HG03039 (cell line): ENCODE measurements around the gene MTHFD1L.

Experiments
- ATAC-seq: cut with Tn5 transposase; IDR thresholded peaks from one replicate; pipeline ENCODE4 v1.9.1; 2021; ENCODE audit warnings: mild to moderate bottlenecking, moderate library complexity; ENCODE audit not compliant: unreplicated experiment

The MTHFD1L gene

GRCh38 chr6:150897400-150897943 is 32.0 kb downstream of the MTHFD1L start:
- peak; percentile 42 for ATAC-seq

GRCh38 chr6:150898399-150899170 is 33.1 kb downstream of the MTHFD1L start:
- no peak for ATAC-seq

- ATAC-seq, result no peak
Measured at GRCh38 chr6:150899231-150899630, 33.7 kb downstream of the MTHFD1L start.

GRCh38 chr6:150900049-150900448 is 34.5 kb downstream of the MTHFD1L start:
- ATAC-seq, result no peak

- no peak for ATAC-seq
Measured at GRCh38 chr6:150902142-150902776, 36.8 kb downstream of the MTHFD1L start.

GRCh38 chr6:150905769-150906168 is 40.3 kb downstream of the MTHFD1L start:
- no peak for ATAC-seq

GRCh38 chr6:150906641-150907326 is 41.3 kb downstream of the MTHFD1L start:
- ATAC-seq, result no peak

GRCh38 chr6:150907383-150907782 is 41.9 kb downstream of the MTHFD1L start:
- ATAC-seq, result no peak

GRCh38 chr6:150908901-150909300 is 43.4 kb downstream of the MTHFD1L start:
- no peak for ATAC-seq

GRCh38 chr6:150910561-150910960 is 45.1 kb downstream of the MTHFD1L start:
- ATAC-seq, result no peak

- no peak for ATAC-seq
Measured at GRCh38 chr6:150914372-150914771, 48.9 kb downstream of the MTHFD1L start.

GRCh38 chr6:150915131-150915879 is 49.8 kb downstream of the MTHFD1L start:
- no peak for ATAC-seq

- no peak for ATAC-seq
Measured at GRCh38 chr6:150915880-150916265, 50.4 kb downstream of the MTHFD1L start.

GRCh38 chr6:150919938-150920337 is 54.4 kb downstream of the MTHFD1L start:
- no peak for ATAC-seq

- no peak for ATAC-seq
Measured at GRCh38 chr6:150922137-150922536, 56.6 kb downstream of the MTHFD1L start.

GRCh38 chr6:150924808-150925589 is 59.5 kb downstream of the MTHFD1L start:
- no peak for ATAC-seq

GRCh38 chr6:150925590-150925928 is 60.1 kb downstream of the MTHFD1L start:
- ATAC-seq, result no peak

- no peak for ATAC-seq
Measured at GRCh38 chr6:150925976-150926375, 60.5 kb downstream of the MTHFD1L start.

- ATAC-seq, result no peak
Measured at GRCh38 chr6:150928882-150929281, 63.4 kb downstream of the MTHFD1L start.

- no peak for ATAC-seq
Measured at GRCh38 chr6:150929416-150929815, 63.9 kb downstream of the MTHFD1L start.
